Activated CD8-positive, alpha-beta T cell treated with anti-CD3 and anti-CD28 coated beads for 36 hours (primary cell): ENCODE measurements around the gene KCNC1. TPM values are rescaled to one million over a fixed set of nuclear protein-coding genes. Genes with fewer than 3 reads are reported as not detected.

Source experiments
- ATAC-seq: fragments of 200-7000 bp; cut with Tn5 transposase; one replicate; pipeline ENCODE4 v1.10.0; 2021; ENCODE audit warnings: mild to moderate bottlenecking, moderate library complexity
- CTCF ChIA-PET: fragments of 350-600 bp; sonication (Branson Sonifier 250); formaldehyde crosslinking; loops from one replicate; lab custom pipeline; 2021; ENCODE audit warnings: antibody characterized with exemption; lab: Charles Lee
- POLR2A ChIA-PET: fragments of 350-600 bp; sonication (Branson Sonifier 250); formaldehyde crosslinking; loops from one replicate; lab custom pipeline; 2021; ENCODE audit warnings: antibody characterized with exemption; lab: Charles Lee
- DNase-seq: peaks from one replicate; pipeline ENCODE4 v3.0.0-alpha.2; 2020
- H3K27ac Mint-ChIP-seq: one replicate; pipeline ENCODE4 v1.8.0; 2021; ENCODE audit warnings: mild to moderate bottlenecking, mixed read lengths
- H3K27me3 Mint-ChIP-seq: one replicate; pipeline ENCODE4 v1.8.0; 2021; ENCODE audit warnings: mixed read lengths
- H3K36me3 Mint-ChIP-seq: one replicate; pipeline ENCODE4 v1.8.0; 2021; ENCODE audit warnings: low read depth, mixed read lengths
- H3K4me1 Mint-ChIP-seq: one replicate; pipeline ENCODE4 v1.8.0; 2021; ENCODE audit warnings: low read depth, mixed read lengths
- H3K4me3 Mint-ChIP-seq: one replicate; pipeline ENCODE4 v1.8.0; 2021; ENCODE audit warnings: mild to moderate bottlenecking, moderate library complexity, mixed read lengths
- H3K9me3 Mint-ChIP-seq: one replicate; pipeline ENCODE4 v1.8.0; 2021; ENCODE audit warnings: mixed read lengths
- CTCF ChIP-seq: fragments of 200-600 bp; IDR thresholded peaks from one replicate; pipeline ENCODE4 v1.8.0; 2022; ENCODE audit warnings: antibody characterized with exemption, mild to moderate bottlenecking
- intact Hi-C: fragments of 100-400 bp; cut with micrococcal nuclease; formaldehyde crosslinking; loops from one replicate; pipeline ENCODE4 v1.10.0; 2022
- total RNA-seq, 2 experiments: library from RNA; stranded (reverse); gene quantifications; one replicate each; pipeline ENCODE4 v1.2.3, GENCODE V29; 2021

Gene KCNC1
- total RNA-seq, 2 experiments from 2014 or later: not detected

- ChIA-PET POLR2A (no interaction called here), CTCF (interaction anchor here (1.3 kb wide), 1 partner anchor 37 kb away, joined by 3 read pairs; no protein-coding TSS in a partner anchor)
- no peak for TF ChIP-seq CTCF
- Mint-ChIP-seq H3K4me1 (no peaks in the 10 kb centered on the region), H3K36me3 (no peaks in the 10 kb centered on the region), H3K27me3 (peaks cover 3% of the 10 kb centered on the region), H3K4me3 (no peak overlapping the region), H3K27ac (no peak overlapping the region), H3K9me3 (no peaks in the 10 kb centered on the region)
- no peak for ATAC-seq
- no peak for DNase-seq
- intact Hi-C loops: no loop called here
Observed at GRCh38 chr11:17767914-17768313, 33.3 kb downstream of the KCNC1 start.

GRCh38 chr11:17768547-17768946, 34.0 kb downstream of the KCNC1 start:
- H3K4me1 Mint-ChIP-seq: no peaks in the 10 kb centered on the region
- no peaks in the 10 kb centered on the region for H3K9me3 Mint-ChIP-seq
- no peak overlapping the region for H3K27ac Mint-ChIP-seq
- ChIA-PET CTCF (interaction anchor here (1.3 kb wide), 1 partner anchor 37 kb away, joined by 3 read pairs; no protein-coding TSS in a partner anchor), POLR2A (no interaction called here)
- intact Hi-C loops: no loop called here
- DNase-seq: no peak
- no peak for ATAC-seq
- peaks cover 3% of the 10 kb centered on the region for H3K27me3 Mint-ChIP-seq
- no peak overlapping the region for H3K4me3 Mint-ChIP-seq
- no peaks in the 10 kb centered on the region for H3K36me3 Mint-ChIP-seq
- no peak for TF ChIP-seq CTCF

- H3K36me3 Mint-ChIP-seq: no peaks in the 10 kb centered on the region
- H3K27me3 Mint-ChIP-seq: peaks cover under 1% of the 10 kb centered on the region
- no peaks in the 10 kb centered on the region for H3K9me3 Mint-ChIP-seq
- TF ChIP-seq CTCF: no peak
- H3K27ac Mint-ChIP-seq: no peak overlapping the region
- POLR2A ChIA-PET: no interaction called here
- H3K4me3 Mint-ChIP-seq: no peak overlapping the region
- CTCF ChIA-PET: no interaction called here
- intact Hi-C loops: no loop called here
- ATAC-seq (no peak), DNase-seq (no peak)
- no peaks in the 10 kb centered on the region for H3K4me1 Mint-ChIP-seq
Observed at GRCh38 chr11:17769218-17769617, 34.6 kb downstream of the KCNC1 start.

GRCh38 chr11:17770048-17770652, 35.6 kb downstream of the KCNC1 start:
- intact Hi-C loops: no loop called here
- CTCF ChIA-PET: no interaction called here
- peak; percentile 17 for TF ChIP-seq CTCF
- ATAC-seq: no peak
- Mint-ChIP-seq H3K4me1 (no peaks in the 10 kb centered on the region), H3K4me3 (no peak overlapping the region), H3K27me3 (no peaks in the 10 kb centered on the region), H3K36me3 (no peaks in the 10 kb centered on the region), H3K9me3 (no peaks in the 10 kb centered on the region), H3K27ac (no peak overlapping the region)
- POLR2A ChIA-PET: no interaction called here
- peak; percentile 31 for DNase-seq

- POLR2A ChIA-PET: no interaction called here
- intact Hi-C loops: no loop called here
- H3K4me3 Mint-ChIP-seq: no peak overlapping the region
- ATAC-seq: no peak
- CTCF ChIA-PET: no interaction called here
- H3K36me3 Mint-ChIP-seq: no peaks in the 10 kb centered on the region
- H3K4me1 Mint-ChIP-seq: no peaks in the 10 kb centered on the region
- H3K9me3 Mint-ChIP-seq: no peaks in the 10 kb centered on the region
- H3K27me3 Mint-ChIP-seq: no peaks in the 10 kb centered on the region
- no peak for DNase-seq
- no peak for TF ChIP-seq CTCF
- H3K27ac Mint-ChIP-seq: no peak overlapping the region
Observed at GRCh38 chr11:17770917-17771316, 36.3 kb downstream of the KCNC1 start.
